ENCODE measurements around the gene CACNA1B.
A peak's percentile ranks its signal among the peaks of the same experiment; 100 is the strongest.
"Not testable (repeated sequence)": the region's sequence is repeated elsewhere in the genome, so short reads cannot be mapped to it uniquely, and the experiment has no call there.

The CACNA1B gene

GRCh38 chr9:138117101-138117750 lies 239.6 kb downstream of the CACNA1B start:
- no peak for DNase-seq (ENCODE audit: low read depth)

GRCh38 chr9:138117836-138118235 lies 240.3 kb downstream of the CACNA1B start:
- no peak for DNase-seq (ENCODE audit: low read depth)

- no peak for DNase-seq (ENCODE audit: low read depth)
Observed at GRCh38 chr9:138118601-138119071, 241.1 kb downstream of the CACNA1B start.

- DNase-seq (ENCODE audit: low read depth), result no peak
Observed at GRCh38 chr9:138119202-138120027, 241.8 kb downstream of the CACNA1B start.

GRCh38 chr9:138120072-138120471 lies 242.5 kb downstream of the CACNA1B start:
- no peak for DNase-seq (ENCODE audit: low read depth)

- DNase-seq (ENCODE audit: low read depth), result no peak
Observed at GRCh38 chr9:138120511-138121437, 243.2 kb downstream of the CACNA1B start.

- no peak for DNase-seq (ENCODE audit: low read depth)
Observed at GRCh38 chr9:138121438-138122050, 244.0 kb downstream of the CACNA1B start.

- DNase-seq (ENCODE audit: low read depth), result no peak
Observed at GRCh38 chr9:138122201-138122600, 244.6 kb downstream of the CACNA1B start.

GRCh38 chr9:138122676-138123075 lies 245.1 kb downstream of the CACNA1B start:
- DNase-seq (ENCODE audit: low read depth), result no peak

GRCh38 chr9:138123086-138123485 lies 245.5 kb downstream of the CACNA1B start:
- DNase-seq (ENCODE audit: low read depth), result no peak

- peak; percentile 7 for DNase-seq (ENCODE audit: low read depth)
Observed at GRCh38 chr9:138126090-138126857, 248.7 kb downstream of the CACNA1B start.

GRCh38 chr9:138126858-138127584 lies 249.4 kb downstream of the CACNA1B start:
- DNase-seq (ENCODE audit: low read depth), result not testable (repeated sequence)

- DNase-seq (ENCODE audit: low read depth), result not testable (repeated sequence)
Observed at GRCh38 chr9:138128027-138128426, 250.4 kb downstream of the CACNA1B start.

- not testable (repeated sequence) for DNase-seq (ENCODE audit: low read depth)
Observed at GRCh38 chr9:138129318-138129717, 251.7 kb downstream of the CACNA1B start.

- not testable (repeated sequence) for DNase-seq (ENCODE audit: low read depth)
Observed at GRCh38 chr9:138132946-138133705, 255.5 kb downstream of the CACNA1B start.

- not testable (repeated sequence) for DNase-seq (ENCODE audit: low read depth)
Observed at GRCh38 chr9:138134581-138134980, 257.0 kb downstream of the CACNA1B start.

- DNase-seq (ENCODE audit: low read depth), result not testable (repeated sequence)
Observed at GRCh38 chr9:138139096-138139495, 261.5 kb downstream of the CACNA1B start.

GRCh38 chr9:138140980-138141379 lies 263.4 kb downstream of the CACNA1B start:
- not testable (repeated sequence) for DNase-seq (ENCODE audit: low read depth)

GRCh38 chr9:138142528-138143244 lies 265.1 kb downstream of the CACNA1B start:
- not testable (repeated sequence) for DNase-seq (ENCODE audit: low read depth)

All from activated T-cell treated with anti-CD3 and anti-CD28 coated beads for 24 hours (primary cell).